Thyroid gland (tissue), 4 donors: Measurements from ENCODE around the gene ADSS1.

Experiments
- POLR2A ChIP-seq, 2 donors: fragments of 450-650 bp; IDR thresholded peaks; one replicate each; pipeline ENCODE4 v1.6.1; 2017; ENCODE audit warnings: antibody characterized with exemption in 2 of 2, mild to moderate bottlenecking in 2 of 2, moderate library complexity in 1 of 2
- TF ChIP-seq, protein P1 (sequence below), 6 experiments: fragments of 200-600 bp in 3 of 6; fragments of 450-650 bp in 3 of 6; sonication (generic) in 3 of 6; IDR thresholded peaks; one replicate each; pipeline ENCODE4 v1.5.1; 2016 to 2019; ENCODE audit warnings: antibody characterized with exemption in 6 of 6, mild to moderate bottlenecking in 2 of 6, inconsistent platforms in 1 of 6, moderate library complexity in 1 of 6

DNA sequence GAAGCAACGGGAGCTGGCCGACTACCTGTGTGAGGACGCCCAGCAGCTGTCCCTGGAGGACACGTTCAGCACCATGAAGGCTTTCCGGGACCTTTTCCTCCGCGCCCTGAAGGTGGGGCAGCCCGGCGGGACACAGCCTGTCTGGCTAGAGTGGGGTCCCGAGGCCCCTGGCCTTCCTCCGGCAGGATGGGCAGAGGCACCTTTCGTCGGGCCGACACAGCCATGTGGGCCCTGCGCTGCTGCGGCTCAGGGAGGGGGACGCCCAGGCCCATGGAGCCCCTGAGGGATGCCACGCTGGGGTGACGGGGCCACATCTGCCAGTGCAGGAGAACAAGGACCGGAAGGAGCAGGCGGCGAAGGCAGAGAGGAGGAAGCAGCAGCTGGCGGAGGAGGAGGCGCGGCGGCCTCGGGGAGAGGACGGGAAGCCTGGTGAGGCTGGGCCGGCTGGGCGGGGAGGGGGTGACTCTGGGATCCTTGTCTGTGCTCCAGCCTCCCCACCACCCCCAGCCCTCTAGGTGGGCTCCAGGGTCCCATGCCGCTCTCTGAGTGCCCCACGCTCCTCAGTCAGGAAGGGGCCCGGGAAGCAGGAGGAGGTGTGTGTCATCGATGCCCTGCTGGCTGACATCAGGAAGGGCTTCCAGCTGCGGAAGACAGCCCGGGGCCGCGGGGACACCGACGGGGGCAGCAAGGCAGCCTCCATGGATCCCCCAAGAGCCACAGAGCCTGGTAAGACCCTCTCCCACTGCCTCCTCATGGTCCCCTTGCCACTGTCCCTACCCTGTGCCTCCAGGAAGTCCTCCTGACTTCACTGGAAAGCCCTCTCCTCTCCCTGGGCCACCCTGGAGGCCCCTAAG, 10.9 kb upstream of the ADSS1 start:
- TF ChIP-seq, protein P1, sequence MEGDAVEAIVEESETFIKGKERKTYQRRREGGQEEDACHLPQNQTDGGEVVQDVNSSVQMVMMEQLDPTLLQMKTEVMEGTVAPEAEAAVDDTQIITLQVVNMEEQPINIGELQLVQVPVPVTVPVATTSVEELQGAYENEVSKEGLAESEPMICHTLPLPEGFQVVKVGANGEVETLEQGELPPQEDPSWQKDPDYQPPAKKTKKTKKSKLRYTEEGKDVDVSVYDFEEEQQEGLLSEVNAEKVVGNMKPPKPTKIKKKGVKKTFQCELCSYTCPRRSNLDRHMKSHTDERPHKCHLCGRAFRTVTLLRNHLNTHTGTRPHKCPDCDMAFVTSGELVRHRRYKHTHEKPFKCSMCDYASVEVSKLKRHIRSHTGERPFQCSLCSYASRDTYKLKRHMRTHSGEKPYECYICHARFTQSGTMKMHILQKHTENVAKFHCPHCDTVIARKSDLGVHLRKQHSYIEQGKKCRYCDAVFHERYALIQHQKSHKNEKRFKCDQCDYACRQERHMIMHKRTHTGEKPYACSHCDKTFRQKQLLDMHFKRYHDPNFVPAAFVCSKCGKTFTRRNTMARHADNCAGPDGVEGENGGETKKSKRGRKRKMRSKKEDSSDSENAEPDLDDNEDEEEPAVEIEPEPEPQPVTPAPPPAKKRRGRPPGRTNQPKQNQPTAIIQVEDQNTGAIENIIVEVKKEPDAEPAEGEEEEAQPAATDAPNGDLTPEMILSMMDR (IDR thresholded peaks at IDR 0.05), result no peak
- no peak for TF ChIP-seq POLR2A (IDR thresholded peaks at IDR 0.05)
